CD4-positive, alpha-beta T cell (primary cell): Measurements from ENCODE around the gene HSF4. TPM values are rescaled to one million over a fixed set of nuclear protein-coding genes. Genes with fewer than 3 reads are reported as not detected.

Experiments
- ATAC-seq: fragments of 200-7000 bp; cut with Tn5 transposase; one replicate; pipeline ENCODE4 v1.10.0; 2022; ENCODE audit warnings: mild to moderate bottlenecking; ENCODE audit not compliant: poor library complexity
- CTCF ChIA-PET: fragments of 350-600 bp; sonication (Branson Sonifier 250); formaldehyde crosslinking; loops from one replicate; lab custom pipeline; 2021; ENCODE audit warnings: antibody characterized with exemption, inconsistent platforms; lab: Charles Lee
- POLR2A ChIA-PET: fragments of 350-600 bp; sonication (Branson Sonifier 250); formaldehyde crosslinking; loops from one replicate; lab custom pipeline; 2021; ENCODE audit warnings: antibody characterized with exemption, inconsistent platforms; lab: Charles Lee
- DNase-seq, 14 experiments: peaks; one replicate each; pipeline ENCODE4 v3.0.0-alpha.2; 2013 to 2020; ENCODE audit warnings: mixed read lengths in 2 of 14
- H3K27ac ChIP-seq, 2 donors: one replicate each; pipeline versions ENCODE4 v1.5.1 to v1.7.0; 2013; ENCODE audit warnings: low read length in 2 of 2, low read depth in 1 of 2, mild to moderate bottlenecking in 1 of 2
- H3K27me3 ChIP-seq, 2 experiments: 1 replicate in 1 of 2; 2 replicates in 1 of 2; pipeline versions ENCODE4 v1.6.1 to v1.7.0; 2013; ENCODE audit warnings: low read length in 2 of 2, control low read depth in 1 of 2, mild to moderate bottlenecking in 1 of 2, moderate library complexity in 1 of 2; ENCODE audit not compliant: insufficient read depth in 2 of 2, control insufficient read depth in 1 of 2
- H3K36me3 ChIP-seq: one replicate; pipeline ENCODE4 v1.6.1; 2013; ENCODE audit warnings: low read length, control low read depth; ENCODE audit not compliant: insufficient read depth
- H3K4me1 ChIP-seq: one replicate; pipeline ENCODE4 v1.6.1; 2013; ENCODE audit warnings: low read length, control low read depth; ENCODE audit not compliant: insufficient read depth
- H3K4me3 ChIP-seq: one replicate; pipeline ENCODE4 v1.5.1; 2013; ENCODE audit warnings: mild to moderate bottlenecking, low read length, moderate library complexity
- H3K9me3 ChIP-seq, 2 experiments: 1 replicate in 1 of 2; 2 replicates in 1 of 2; pipeline versions ENCODE4 v1.6.1 to v1.7.0; 2013; ENCODE audit warnings: low read length in 2 of 2, mild to moderate bottlenecking in 2 of 2, control low read depth in 1 of 2, moderate library complexity in 1 of 2; ENCODE audit not compliant: control insufficient read depth in 1 of 2, insufficient read depth in 1 of 2
- H3K27ac Mint-ChIP-seq: one replicate; pipeline ENCODE4 v1.8.0; 2020; ENCODE audit warnings: mixed read lengths
- H3K27me3 Mint-ChIP-seq: one replicate; pipeline ENCODE4 v1.8.0; 2021; ENCODE audit warnings: mixed read lengths
- H3K36me3 Mint-ChIP-seq: one replicate; pipeline ENCODE4 v1.8.0; 2021; ENCODE audit warnings: low read depth, mixed read lengths
- H3K4me1 Mint-ChIP-seq: one replicate; pipeline ENCODE4 v1.8.0; 2021; ENCODE audit warnings: low read depth, mixed read lengths
- H3K4me3 Mint-ChIP-seq: one replicate; pipeline ENCODE4 v1.8.0; 2020; ENCODE audit warnings: mild to moderate bottlenecking, mixed read lengths
- H3K9me3 Mint-ChIP-seq: one replicate; pipeline ENCODE4 v1.8.0; 2020; ENCODE audit warnings: mixed read lengths
- CTCF ChIP-seq: fragments of 200-600 bp; IDR thresholded peaks from one replicate; pipeline ENCODE4 v1.8.0; 2022; ENCODE audit warnings: antibody characterized with exemption, mild to moderate bottlenecking
- intact Hi-C, 2 experiments: fragments of 100-400 bp; cut with DNase I in 1 of 2; cut with micrococcal nuclease in 1 of 2; formaldehyde crosslinking; loops; one replicate each; pipeline versions ENCODE4 v1.15.1 to v1.9.0; 2023 to 2025; cut with DNase I, micrococcal nuclease
- total RNA-seq, 174 experiments: library from RNA in 2 of 174; stranded (reverse) in 2 of 174; gene quantifications; one replicate each; pipeline ENCODE4 v1.2.3 and lab custom pipeline; 2021 to 2026

Gene HSF4
- total RNA-seq, 2 experiments from 2014 or later = 19.7 to 26.1 TPM

- H3K4me1 Mint-ChIP-seq = peaks cover 21% of the 10 kb centered on the region
- no peaks in the 10 kb centered on the region for H3K27me3 ChIP-seq
- DNase-seq (no peak), ATAC-seq (no peak)
- no peaks in the 10 kb centered on the region for H3K9me3 Mint-ChIP-seq
- H3K4me3 Mint-ChIP-seq = no peak overlapping the region
- no peaks in the 10 kb centered on the region for H3K9me3 ChIP-seq
- intact Hi-C loops = no loop called here
- POLR2A ChIA-PET = no interaction called here
- H3K27ac ChIP-seq = no peak overlapping the region
- H3K27ac Mint-ChIP-seq = no peak overlapping the region
- H3K4me1 ChIP-seq = peaks cover 17% of the 10 kb centered on the region
- H3K27me3 Mint-ChIP-seq = no peaks in the 10 kb centered on the region
- CTCF ChIA-PET = no interaction called here
- no peak overlapping the region for H3K4me3 ChIP-seq
- TF ChIP-seq CTCF = no peak
- H3K36me3 Mint-ChIP-seq = peaks cover 69% of the 10 kb centered on the region
- H3K36me3 ChIP-seq = peaks cover 73% of the 10 kb centered on the region
Measured at GRCh38 chr16:67199808-67200198, 35.3 kb downstream of the HSF4 start.

DNA sequence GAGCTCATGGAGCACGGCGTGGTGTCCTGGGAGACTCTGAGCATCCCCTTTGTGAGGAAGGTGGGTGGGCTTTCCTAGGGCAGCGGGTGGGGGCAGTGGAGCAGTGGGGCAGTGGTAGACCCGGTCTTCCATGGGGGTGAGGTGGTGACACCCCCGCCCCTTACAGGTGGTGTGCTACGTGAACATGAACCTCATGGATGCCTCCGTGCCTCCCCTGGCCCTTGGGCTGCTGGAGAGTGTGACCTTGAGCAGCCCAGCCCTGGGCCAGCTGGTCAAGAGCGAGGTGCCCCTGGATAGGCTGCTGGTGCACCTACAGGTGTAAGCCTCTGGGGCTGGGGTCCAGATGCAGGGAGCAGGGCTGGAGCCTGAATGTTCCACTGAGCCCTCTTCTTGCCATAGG is 35.9 kb downstream of the HSF4 start:
- Histone ChIP-seq H3K27me3 (no peaks in the 10 kb centered on the region), H3K4me3 (no peak overlapping the region), H3K27ac (no peak overlapping the region), H3K36me3 (peaks cover 66% of the 10 kb centered on the region), H3K9me3 (no peaks in the 10 kb centered on the region), H3K4me1 (peaks cover 10% of the 10 kb centered on the region)
- no peaks in the 10 kb centered on the region for H3K9me3 Mint-ChIP-seq
- no peak overlapping the region for H3K27ac Mint-ChIP-seq
- ATAC-seq (no peak), DNase-seq (no peak)
- ChIA-PET POLR2A (interaction anchor here (0.6 kb wide), 1 partner anchor 225 kb away, joined by 3 read pairs; no protein-coding TSS in a partner anchor), CTCF (no interaction called here)
- TF ChIP-seq CTCF = no peak
- peaks cover 21% of the 10 kb centered on the region for H3K4me1 Mint-ChIP-seq
- H3K4me3 Mint-ChIP-seq = no peak overlapping the region
- no peaks in the 10 kb centered on the region for H3K27me3 Mint-ChIP-seq
- intact Hi-C loops = no loop called here
- H3K36me3 Mint-ChIP-seq = peaks cover 62% of the 10 kb centered on the region

- no peak overlapping the region for H3K4me3 Mint-ChIP-seq
- peaks cover 59% of the 10 kb centered on the region for H3K36me3 ChIP-seq
- no peak overlapping the region for H3K27ac Mint-ChIP-seq
- H3K4me3 ChIP-seq = no peak overlapping the region
- no peak for TF ChIP-seq CTCF
- DNase-seq (no peak), ATAC-seq (no peak)
- H3K9me3 Mint-ChIP-seq = no peaks in the 10 kb centered on the region
- no peaks in the 10 kb centered on the region for H3K4me1 ChIP-seq
- ChIA-PET CTCF (no interaction called here), POLR2A (interaction anchor here (1.4 kb wide), 1 partner anchor 46 kb away, joined by 3 read pairs; the partner anchor contains the start of gene FHOD1)
- H3K27ac ChIP-seq = no peak overlapping the region
- no peaks in the 10 kb centered on the region for H3K27me3 ChIP-seq
- peaks cover 10% of the 10 kb centered on the region for H3K4me1 Mint-ChIP-seq
- intact Hi-C loops = no loop called here
- no peaks in the 10 kb centered on the region for H3K27me3 Mint-ChIP-seq
- H3K36me3 Mint-ChIP-seq = peaks cover 56% of the 10 kb centered on the region
- H3K9me3 ChIP-seq = no peaks in the 10 kb centered on the region
Measured at GRCh38 chr16:67201411-67202345, 37.1 kb downstream of the HSF4 start.
